Neural cell (in vitro differentiated cells): ENCODE measurements around the gene LPP. TPM values are rescaled to one million over a fixed set of nuclear protein-coding genes. Genes with fewer than 3 reads are reported as not detected.

ENCODE experiments used
- H2AFZ ChIP-seq: fragments of 200-600, 300-800 bp; sonication (generic), shearing (Covaris generic); 2 replicates; pipeline ENCODE4 v1.6.0; 2014; ENCODE audit warnings: low read depth, mild to moderate bottlenecking, antibody characterized with exemption, low read length, moderate library complexity
- H3F3A ChIP-seq: fragments of 200-600 bp; shearing (Covaris generic); 2 replicates; pipeline ENCODE4 v1.6.1; 2016; ENCODE audit warnings: mild to moderate bottlenecking, moderate library complexity, mixed read lengths, antibody characterized with exemption, low read length; ENCODE audit not compliant: insufficient read depth, poor library complexity, severe bottlenecking
- H3K27ac ChIP-seq: fragments of 200-600, 300-800 bp; sonication (generic), shearing (Covaris generic); 2 replicates; pipeline ENCODE4 v1.5.1; 2014; ENCODE audit warnings: mild to moderate bottlenecking, low read length, moderate library complexity
- H3K27me3 ChIP-seq: fragments of 300-800, 200-600 bp; sonication (generic), shearing (Covaris generic); 2 replicates; pipeline ENCODE4 v1.6.0; 2014; ENCODE audit warnings: mild to moderate bottlenecking, low read depth, low read length, moderate library complexity; ENCODE audit not compliant: insufficient read depth
- H3K36me3 ChIP-seq: fragments of 300-800, 200-600 bp; sonication (generic), shearing (Covaris generic); 2 replicates; pipeline ENCODE4 v1.5.1; 2014; ENCODE audit warnings: mild to moderate bottlenecking, antibody characterized with exemption, low read length, moderate library complexity; ENCODE audit not compliant: insufficient read depth
- H3K4me2 ChIP-seq: fragments of 300-800, 200-600 bp; sonication (generic), shearing (Covaris generic); 2 replicates; pipeline ENCODE4 v1.6.0; 2014; ENCODE audit warnings: mild to moderate bottlenecking, low read length
- H3K4me3 ChIP-seq: fragments of 300-800, 200-600 bp; sonication (generic), shearing (Covaris generic); 2 replicates; pipeline ENCODE4 v1.5.1; 2014; ENCODE audit warnings: mild to moderate bottlenecking, low read length, moderate library complexity
- H3K79me2 ChIP-seq: fragments of 200-600 bp; shearing (Covaris generic); replicated peaks from 2 replicates; pipeline ENCODE4 v1.6.0; 2014; ENCODE audit warnings: mild to moderate bottlenecking, low read length, moderate library complexity; ENCODE audit not compliant: insufficient read depth
- H3K9ac ChIP-seq: fragments of 300-800, 200-600 bp; sonication (generic), shearing (Covaris generic); 2 replicates; pipeline ENCODE4 v1.6.1; 2016; ENCODE audit warnings: mild to moderate bottlenecking, low read length, mixed read lengths
- H3K9me2 ChIP-seq: fragments of 200-600 bp; shearing (Covaris generic); 2 replicates; pipeline ENCODE4 v1.6.1; 2016; ENCODE audit warnings: mild to moderate bottlenecking, low read length, mixed read lengths; ENCODE audit not compliant: insufficient read depth
- H3K9me3 ChIP-seq: fragments of 200-600, 300-800 bp; sonication (generic), shearing (Covaris generic); 2 replicates; pipeline ENCODE4 v1.6.1; 2016; ENCODE audit warnings: mild to moderate bottlenecking, mixed run types, low read length, moderate library complexity, mixed read lengths
- H4K20me1 ChIP-seq: fragments of 200-600 bp; shearing (Covaris generic); 2 replicates; pipeline ENCODE4 v1.6.1; 2016; ENCODE audit warnings: mild to moderate bottlenecking, mixed run types; ENCODE audit not compliant: insufficient read depth
- EP300 ChIP-seq: fragments of 450-650 bp; conservative IDR thresholded peaks from 2 replicates; pipeline ENCODE4 v1.6.1; 2014; ENCODE audit warnings: antibody characterized with exemption, mild to moderate bottlenecking, moderate library complexity; ENCODE audit not compliant: poor library complexity, severe bottlenecking
- EZH2 ChIP-seq: fragments of 200-600, 300-800 bp; shearing (Covaris generic), sonication (generic); IDR thresholded peaks from 2 replicates; pipeline ENCODE4 v1.6.1; 2014; ENCODE audit warnings: antibody characterized with exemption, low read length, borderline replicate concordance, mild to moderate bottlenecking; ENCODE audit not compliant: insufficient read depth, poor library complexity, severe bottlenecking
- MXI1 ChIP-seq: fragments of 450-650 bp; conservative IDR thresholded peaks from 2 replicates; pipeline ENCODE4 v1.6.1; 2014; ENCODE audit warnings: antibody characterized with exemption, mild to moderate bottlenecking; ENCODE audit not compliant: poor library complexity, severe bottlenecking
- POLR2AphosphoS5 ChIP-seq: IDR thresholded peaks from 2 replicates; pipeline ENCODE4 v1.6.1; 2012
- RAD21 ChIP-seq: fragments of 450-650 bp; conservative IDR thresholded peaks from 2 replicates; pipeline ENCODE4 v1.6.1; 2014; ENCODE audit warnings: antibody characterized with exemption, mild to moderate bottlenecking, moderate library complexity
- SMC3 ChIP-seq: fragments of 450-650 bp; conservative IDR thresholded peaks from 2 replicates; pipeline ENCODE4 v1.6.1; 2014; ENCODE audit warnings: antibody characterized with exemption, mild to moderate bottlenecking, moderate library complexity; ENCODE audit not compliant: poor library complexity
- TAF1 ChIP-seq: IDR thresholded peaks from 2 replicates; pipeline ENCODE4 v1.6.1; 2012; ENCODE audit warnings: low read depth
- polyA plus RNA-seq: library from polyadenylated mRNA; depleted of rRNA; stranded (reverse); fragments of >200 nt; gene quantifications from 2 replicates; pipeline ENCODE4 v1.2.3, GENCODE V29; 2014
- TF ChIP-seq, protein P1 (sequence below): IDR thresholded peaks from 2 replicates; pipeline ENCODE4 v1.6.1; 2012; ENCODE audit warnings: borderline replicate concordance
- TF ChIP-seq, protein P2 (sequence below): fragments of 450-650 bp; IDR thresholded peaks from 2 replicates; pipeline ENCODE4 v1.5.1; 2014; ENCODE audit warnings: antibody characterized with exemption, mild to moderate bottlenecking, moderate library complexity; ENCODE audit not compliant: poor library complexity, severe bottlenecking

The LPP gene
- polyA plus RNA-seq, 1 donor from 2014 or later, result 3.0 TPM

DNA sequence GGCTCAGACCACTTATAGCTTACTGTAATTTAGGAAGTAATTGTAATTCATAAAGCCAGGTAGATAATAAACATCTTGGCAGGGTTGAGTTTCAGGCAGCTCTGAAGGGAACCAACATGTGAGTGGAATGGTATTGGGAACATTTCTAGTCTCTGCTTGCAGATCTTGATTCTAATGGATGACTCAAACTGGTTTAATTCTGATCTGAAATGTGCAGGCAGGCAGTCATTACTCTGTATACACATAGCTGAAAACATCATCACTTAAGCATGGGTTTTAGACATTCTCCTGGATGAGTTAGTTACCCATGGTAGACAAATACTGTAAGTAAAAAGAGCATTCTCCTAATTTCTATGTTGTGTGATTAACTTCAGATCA is 700.8 kb downstream of the LPP start:
- Histone ChIP-seq H3K27me3 (no peaks in the 10 kb centered on the region), H3K9me3 (no peaks in the 10 kb centered on the region), H3K9ac (no peak overlapping the region), H4K20me1 (no peaks in the 10 kb centered on the region), H3F3A (no peaks in the 10 kb centered on the region), H3K36me3 (no peaks in the 10 kb centered on the region), H3K27ac (no peak overlapping the region), H3K4me2 (no peak overlapping the region), H2AFZ (no peak overlapping the region), H3K79me2 (no peaks in the 10 kb centered on the region), H3K9me2 (no peaks in the 10 kb centered on the region), H3K4me3 (no peak overlapping the region)
- TF ChIP-seq MXI1 (no peak), EZH2 (no peak), EP300 (no peak), SMC3 (no peak), POLR2AphosphoS5 (no peak), RAD21 (no peak), TAF1 (no peak)
- TF ChIP-seq, protein P1, sequence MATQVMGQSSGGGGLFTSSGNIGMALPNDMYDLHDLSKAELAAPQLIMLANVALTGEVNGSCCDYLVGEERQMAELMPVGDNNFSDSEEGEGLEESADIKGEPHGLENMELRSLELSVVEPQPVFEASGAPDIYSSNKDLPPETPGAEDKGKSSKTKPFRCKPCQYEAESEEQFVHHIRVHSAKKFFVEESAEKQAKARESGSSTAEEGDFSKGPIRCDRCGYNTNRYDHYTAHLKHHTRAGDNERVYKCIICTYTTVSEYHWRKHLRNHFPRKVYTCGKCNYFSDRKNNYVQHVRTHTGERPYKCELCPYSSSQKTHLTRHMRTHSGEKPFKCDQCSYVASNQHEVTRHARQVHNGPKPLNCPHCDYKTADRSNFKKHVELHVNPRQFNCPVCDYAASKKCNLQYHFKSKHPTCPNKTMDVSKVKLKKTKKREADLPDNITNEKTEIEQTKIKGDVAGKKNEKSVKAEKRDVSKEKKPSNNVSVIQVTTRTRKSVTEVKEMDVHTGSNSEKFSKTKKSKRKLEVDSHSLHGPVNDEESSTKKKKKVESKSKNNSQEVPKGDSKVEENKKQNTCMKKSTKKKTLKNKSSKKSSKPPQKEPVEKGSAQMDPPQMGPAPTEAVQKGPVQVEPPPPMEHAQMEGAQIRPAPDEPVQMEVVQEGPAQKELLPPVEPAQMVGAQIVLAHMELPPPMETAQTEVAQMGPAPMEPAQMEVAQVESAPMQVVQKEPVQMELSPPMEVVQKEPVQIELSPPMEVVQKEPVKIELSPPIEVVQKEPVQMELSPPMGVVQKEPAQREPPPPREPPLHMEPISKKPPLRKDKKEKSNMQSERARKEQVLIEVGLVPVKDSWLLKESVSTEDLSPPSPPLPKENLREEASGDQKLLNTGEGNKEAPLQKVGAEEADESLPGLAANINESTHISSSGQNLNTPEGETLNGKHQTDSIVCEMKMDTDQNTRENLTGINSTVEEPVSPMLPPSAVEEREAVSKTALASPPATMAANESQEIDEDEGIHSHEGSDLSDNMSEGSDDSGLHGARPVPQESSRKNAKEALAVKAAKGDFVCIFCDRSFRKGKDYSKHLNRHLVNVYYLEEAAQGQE, result no peak
- TF ChIP-seq, protein P2, sequence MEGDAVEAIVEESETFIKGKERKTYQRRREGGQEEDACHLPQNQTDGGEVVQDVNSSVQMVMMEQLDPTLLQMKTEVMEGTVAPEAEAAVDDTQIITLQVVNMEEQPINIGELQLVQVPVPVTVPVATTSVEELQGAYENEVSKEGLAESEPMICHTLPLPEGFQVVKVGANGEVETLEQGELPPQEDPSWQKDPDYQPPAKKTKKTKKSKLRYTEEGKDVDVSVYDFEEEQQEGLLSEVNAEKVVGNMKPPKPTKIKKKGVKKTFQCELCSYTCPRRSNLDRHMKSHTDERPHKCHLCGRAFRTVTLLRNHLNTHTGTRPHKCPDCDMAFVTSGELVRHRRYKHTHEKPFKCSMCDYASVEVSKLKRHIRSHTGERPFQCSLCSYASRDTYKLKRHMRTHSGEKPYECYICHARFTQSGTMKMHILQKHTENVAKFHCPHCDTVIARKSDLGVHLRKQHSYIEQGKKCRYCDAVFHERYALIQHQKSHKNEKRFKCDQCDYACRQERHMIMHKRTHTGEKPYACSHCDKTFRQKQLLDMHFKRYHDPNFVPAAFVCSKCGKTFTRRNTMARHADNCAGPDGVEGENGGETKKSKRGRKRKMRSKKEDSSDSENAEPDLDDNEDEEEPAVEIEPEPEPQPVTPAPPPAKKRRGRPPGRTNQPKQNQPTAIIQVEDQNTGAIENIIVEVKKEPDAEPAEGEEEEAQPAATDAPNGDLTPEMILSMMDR, result no peak

DNA sequence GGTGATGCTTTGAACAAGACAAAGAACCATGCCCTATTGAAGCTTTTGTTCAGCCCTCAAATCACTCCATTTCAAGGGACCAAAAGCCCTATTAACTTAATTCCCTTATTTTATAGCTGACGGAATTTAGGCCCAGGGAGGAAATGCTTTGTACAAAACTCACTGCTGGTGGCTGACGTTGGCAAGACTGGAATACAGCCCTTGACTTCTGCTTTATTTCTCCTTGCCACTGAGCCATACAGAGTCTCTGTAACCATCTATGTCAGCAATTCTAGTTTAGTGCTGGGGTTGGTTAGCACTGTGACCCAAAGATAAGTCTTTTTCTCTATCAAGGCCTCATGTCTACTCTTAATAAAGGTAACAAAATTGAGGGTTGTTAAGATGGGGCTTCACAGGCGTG is 701.7 kb downstream of the LPP start:
- Histone ChIP-seq H3K79me2 (no peaks in the 10 kb centered on the region), H4K20me1 (no peaks in the 10 kb centered on the region), H3K27me3 (no peaks in the 10 kb centered on the region), H3K9me3 (no peaks in the 10 kb centered on the region), H3K36me3 (no peaks in the 10 kb centered on the region), H3K4me2 (no peak overlapping the region), H2AFZ (no peak overlapping the region), H3K9ac (no peak overlapping the region), H3K9me2 (no peaks in the 10 kb centered on the region), H3K4me3 (no peak overlapping the region), H3K27ac (no peak overlapping the region), H3F3A (no peaks in the 10 kb centered on the region)
- TF ChIP-seq EZH2 (no peak), POLR2AphosphoS5 (no peak), SMC3 (no peak)

DNA sequence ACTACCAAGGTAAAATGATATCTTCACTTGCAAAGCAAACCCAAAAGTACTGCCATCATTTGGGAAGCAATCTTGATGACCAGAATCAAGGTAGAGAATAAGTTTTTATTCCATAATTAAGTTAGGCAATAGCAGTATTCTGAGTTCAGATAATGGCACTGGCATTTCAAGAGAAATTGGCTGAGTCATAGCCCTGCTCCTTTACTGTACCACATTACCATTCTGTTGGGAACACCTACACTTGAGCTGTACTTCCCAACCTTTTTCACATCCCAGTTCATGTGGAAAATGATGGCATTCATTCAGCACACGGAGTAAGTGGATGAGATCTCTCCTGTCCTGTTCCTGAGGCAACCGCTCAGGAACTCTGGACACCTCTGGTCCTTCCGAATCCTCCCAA is 706.2 kb downstream of the LPP start:
- H3K9me2 ChIP-seq, result no peaks in the 10 kb centered on the region
- H4K20me1 ChIP-seq, result no peaks in the 10 kb centered on the region
- no peaks in the 10 kb centered on the region for H3K36me3 ChIP-seq
- H2AFZ ChIP-seq, result no peak overlapping the region
- H3K4me3 ChIP-seq, result no peak overlapping the region
- H3K79me2 ChIP-seq, result no peaks in the 10 kb centered on the region
- H3K9me3 ChIP-seq, result no peaks in the 10 kb centered on the region
- no peak overlapping the region for H3K9ac ChIP-seq
- H3K27ac ChIP-seq, result no peak overlapping the region
- TF ChIP-seq, protein P2, result no peak
- TF ChIP-seq POLR2AphosphoS5 (no peak), TAF1 (no peak), RAD21 (no peak), EP300 (no peak), MXI1 (no peak), EZH2 (no peak), SMC3 (no peak)
- TF ChIP-seq, protein P1, result no peak
- H3K27me3 ChIP-seq, result no peaks in the 10 kb centered on the region
- H3K4me2 ChIP-seq, result no peak overlapping the region
- H3F3A ChIP-seq, result no peaks in the 10 kb centered on the region
